Superior temporal gyrus (tissue), 1 donor: Measurements from ENCODE around the gene CCN2.

Source experiments
- DNase-seq: peaks from one replicate; pipeline ENCODE4 v3.0.0-alpha.2; 2016; ENCODE audit errors: extremely low spot score

The CCN2 gene

GRCh38 chr6:131966443-131966842, 15.3 kb upstream of the CCN2 start:
- no peak for DNase-seq

- DNase-seq = no peak
Measured at GRCh38 chr6:131963063-131963462, 11.9 kb upstream of the CCN2 start.

DNA sequence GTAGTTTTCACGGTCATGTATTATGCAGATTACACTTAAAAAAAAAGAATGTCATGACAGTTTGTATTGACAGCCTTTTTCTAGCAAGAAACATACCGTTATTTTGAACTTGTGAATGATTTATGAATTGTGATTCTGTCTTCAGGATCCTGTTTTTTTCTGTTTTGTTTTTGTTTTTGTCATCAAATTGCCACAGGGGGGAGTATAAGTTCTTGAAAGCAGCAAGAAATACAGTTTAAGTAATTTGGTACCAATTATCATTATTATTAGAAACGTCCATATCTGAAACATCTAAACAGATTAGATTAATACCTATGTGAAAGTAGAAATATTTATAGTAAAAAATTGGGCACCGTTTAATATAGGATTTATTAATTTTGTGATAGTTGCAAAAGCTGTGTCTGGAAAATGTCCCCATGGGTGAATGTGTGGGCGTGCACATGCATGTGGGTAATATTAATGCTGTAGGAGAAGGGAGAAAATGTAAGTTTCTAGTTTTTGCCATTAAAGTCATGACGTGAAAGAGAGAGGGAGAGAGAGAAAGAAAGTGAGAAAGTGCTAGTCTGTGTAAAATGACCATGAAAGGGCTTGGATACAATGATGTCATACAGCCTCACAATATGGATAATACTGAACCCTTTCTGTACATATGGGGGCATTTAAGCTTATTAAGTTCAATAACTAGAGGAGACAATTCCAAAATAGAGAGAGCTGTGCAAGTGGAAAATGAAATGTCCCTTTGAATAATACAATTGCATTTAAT, 9.4 kb upstream of the CCN2 start:
- no peak for DNase-seq

DNA sequence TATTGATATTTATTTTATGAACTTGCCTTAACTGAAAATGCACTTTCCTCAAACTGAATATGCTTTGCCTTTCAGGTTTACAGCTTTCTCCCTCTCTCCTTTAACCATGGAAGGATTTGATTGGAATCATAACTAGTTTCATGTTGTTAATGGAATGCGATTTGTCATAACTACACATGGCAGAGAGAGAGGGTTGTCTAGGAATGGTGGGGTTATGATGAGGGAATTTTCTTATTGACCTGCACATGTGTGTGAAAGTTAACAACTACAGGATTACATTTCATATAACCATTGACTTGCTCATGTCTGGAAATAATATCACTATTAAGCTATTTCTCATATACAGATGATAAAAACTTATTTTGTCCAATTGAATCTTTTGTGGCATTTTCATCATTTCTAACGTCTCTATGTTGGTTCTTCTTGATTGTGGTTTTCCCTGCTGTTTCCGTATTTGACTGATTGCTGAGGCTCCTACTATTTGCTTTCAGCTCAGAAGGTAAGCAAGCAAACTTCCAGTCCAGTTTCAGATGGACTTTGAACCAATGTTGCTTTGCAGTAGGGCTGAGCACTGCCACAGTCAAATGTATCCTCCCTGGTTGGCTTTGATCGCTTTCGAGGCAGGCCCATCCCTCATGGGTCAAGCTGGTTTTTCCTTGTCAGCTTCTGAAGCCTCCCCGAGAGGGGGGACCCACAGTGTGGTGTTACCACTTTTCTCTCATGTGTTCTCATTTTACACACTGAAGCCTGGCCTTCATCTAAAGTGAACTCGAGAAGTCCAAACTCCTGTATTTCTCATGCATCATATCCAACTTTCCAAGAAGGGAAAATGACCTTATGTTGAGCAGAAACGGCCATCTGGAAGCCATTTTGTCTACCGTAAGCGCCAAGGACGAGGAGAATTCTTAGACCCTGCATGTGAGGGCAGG, 7.6 kb upstream of the CCN2 start:
- DNase-seq = no peak

DNA sequence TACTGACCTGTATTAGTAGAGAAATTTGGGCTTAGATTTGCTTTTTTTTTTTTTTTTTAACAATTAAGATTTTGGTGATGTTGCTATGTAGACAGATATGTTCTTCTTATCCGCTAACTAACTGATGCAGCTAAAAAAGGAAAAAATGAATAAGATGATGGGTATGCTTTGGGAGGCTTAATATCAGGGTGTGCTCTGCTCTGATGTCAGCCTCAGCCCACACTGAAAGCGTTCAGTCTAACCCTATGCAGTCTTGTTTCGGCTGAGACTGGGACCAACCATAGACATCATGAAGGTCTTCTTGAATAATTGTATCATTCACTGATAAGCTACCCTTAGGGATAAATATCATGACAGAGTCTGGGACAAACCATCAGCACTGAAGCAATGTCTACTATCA, 6.9 kb upstream of the CCN2 start:
- no peak for DNase-seq

DNA sequence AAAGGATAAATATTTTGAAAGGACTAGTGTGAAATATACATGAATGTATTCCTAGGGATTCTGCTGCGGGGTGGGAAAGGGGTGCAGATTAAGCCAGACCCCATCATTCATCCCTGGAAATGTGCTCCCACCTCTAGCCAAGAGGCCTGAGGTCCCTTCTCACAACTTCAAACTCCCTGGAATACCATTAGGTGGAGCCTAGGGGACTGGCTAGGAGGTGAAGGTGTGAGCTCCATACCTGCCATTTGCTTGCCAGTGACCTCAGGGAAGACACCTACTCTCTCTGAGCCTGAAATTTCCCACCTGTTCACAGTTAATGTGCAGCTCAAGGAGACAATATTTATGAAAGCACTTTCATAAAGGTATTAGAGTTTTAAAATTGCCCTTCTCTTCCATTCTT, 4.7 kb upstream of the CCN2 start:
- no peak for DNase-seq

DNA sequence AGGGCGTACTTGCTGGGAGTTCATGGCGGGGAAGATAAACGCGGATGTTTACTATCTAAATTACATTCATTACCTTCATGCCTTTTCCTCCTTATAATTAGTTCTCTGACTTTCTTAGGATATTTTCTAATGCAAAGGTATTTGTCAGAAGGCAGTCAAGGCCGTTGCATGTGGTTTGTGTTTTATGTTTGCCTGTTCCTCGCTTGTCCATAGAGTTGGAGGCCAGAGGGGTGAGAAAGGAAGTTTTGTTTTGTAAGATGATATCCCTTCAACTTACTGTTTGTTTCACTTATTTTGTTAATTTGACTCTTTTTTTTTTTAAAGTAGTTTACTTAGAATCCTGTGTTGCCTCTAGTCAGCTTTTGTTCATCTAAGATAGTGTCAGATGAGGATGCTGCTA, 4.0 kb upstream of the CCN2 start:
- DNase-seq = no peak

DNA sequence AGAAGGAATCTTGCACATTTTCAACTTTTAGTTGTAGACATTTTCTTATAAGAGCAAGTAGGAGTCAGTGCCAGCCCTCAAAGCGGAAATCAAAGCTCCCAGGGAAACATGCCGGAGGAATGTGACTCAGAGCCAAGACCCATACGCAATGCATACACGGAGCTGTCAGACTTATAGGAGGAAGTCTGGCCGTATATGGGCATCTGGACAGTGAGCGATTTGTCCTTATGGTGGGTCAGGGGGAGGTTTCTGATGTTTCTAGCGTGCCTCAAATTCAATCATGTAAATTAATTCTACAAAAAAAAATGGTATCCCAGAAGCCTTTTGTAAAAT, 3.6 kb upstream of the CCN2 start:
- no peak for DNase-seq

GRCh38 chr6:131954059-131954774, 3.0 kb upstream of the CCN2 start:
- no peak for DNase-seq

- DNase-seq = no peak
Measured at GRCh38 chr6:131952886-131953509, 1.8 kb upstream of the CCN2 start.

GRCh38 chr6:131951576-131952230, 531 bp upstream of the CCN2 start:
- DNase-seq = no peak

GRCh38 chr6:131949909-131950766, 1.0 kb downstream of the CCN2 start:
- peak; percentile 55 for DNase-seq

DNA sequence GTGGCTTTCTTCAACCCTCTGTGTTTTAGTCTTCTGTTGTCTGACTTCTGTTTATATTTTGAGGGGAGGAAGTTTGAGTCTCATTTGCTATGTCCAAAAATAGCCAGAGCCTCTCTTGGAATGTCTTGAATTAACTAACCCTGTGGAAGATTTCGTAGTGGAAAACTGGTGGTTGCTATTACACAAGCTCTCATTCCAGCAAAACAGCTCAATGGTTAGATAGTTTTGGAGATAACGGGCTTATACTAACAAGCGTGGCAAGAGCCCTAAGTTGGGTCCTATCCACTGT, 1.6 kb downstream of the CCN2 start:
- no peak for DNase-seq

DNA sequence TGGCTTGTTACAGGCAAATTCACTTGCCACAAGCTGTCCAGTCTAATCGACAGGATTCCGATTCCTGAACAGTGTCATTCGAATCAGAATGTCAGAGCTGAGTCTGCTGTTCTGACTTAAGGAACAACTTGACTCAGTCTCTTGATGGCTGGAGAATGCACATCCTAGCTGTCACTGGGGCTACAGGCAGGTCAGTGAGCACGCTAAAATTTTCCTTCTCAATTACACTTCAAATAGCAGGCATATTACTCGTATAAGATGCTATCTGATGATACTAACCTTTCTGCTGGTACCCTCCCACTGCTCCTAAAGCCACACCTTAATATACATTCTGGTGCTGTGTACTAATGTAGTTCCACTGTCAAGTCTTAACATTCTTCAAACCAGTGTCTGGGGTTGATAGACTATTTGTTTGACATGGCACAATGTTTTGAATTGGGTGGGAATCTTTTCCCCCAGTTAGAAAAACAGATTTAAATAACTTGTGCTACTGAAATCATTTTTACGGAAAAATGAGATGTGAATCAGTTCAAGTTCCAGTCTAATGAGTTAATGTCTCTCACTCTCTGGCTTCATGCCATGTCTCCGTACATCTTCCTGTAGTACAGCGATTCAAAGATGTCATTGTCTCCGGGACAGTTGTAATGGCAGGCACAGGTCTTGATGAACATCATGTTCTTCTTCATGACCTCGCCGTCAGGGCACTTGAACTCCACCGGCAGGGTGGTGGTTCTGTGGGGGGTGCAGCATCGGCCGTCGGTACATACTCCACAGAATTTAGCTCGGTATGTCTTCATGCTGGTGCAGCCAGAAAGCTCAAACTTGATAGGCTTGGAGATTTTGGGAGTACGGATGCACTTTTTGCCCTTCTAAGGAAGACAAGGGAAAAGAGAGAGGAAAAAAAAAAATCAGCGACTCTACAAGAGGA, 2.2 kb downstream of the CCN2 start:
- no peak for DNase-seq

GRCh38 chr6:131947986-131948661, 3.0 kb downstream of the CCN2 start:
- DNase-seq = no peak

GRCh38 chr6:131946992-131947955, 3.9 kb downstream of the CCN2 start:
- no peak for DNase-seq

DNA sequence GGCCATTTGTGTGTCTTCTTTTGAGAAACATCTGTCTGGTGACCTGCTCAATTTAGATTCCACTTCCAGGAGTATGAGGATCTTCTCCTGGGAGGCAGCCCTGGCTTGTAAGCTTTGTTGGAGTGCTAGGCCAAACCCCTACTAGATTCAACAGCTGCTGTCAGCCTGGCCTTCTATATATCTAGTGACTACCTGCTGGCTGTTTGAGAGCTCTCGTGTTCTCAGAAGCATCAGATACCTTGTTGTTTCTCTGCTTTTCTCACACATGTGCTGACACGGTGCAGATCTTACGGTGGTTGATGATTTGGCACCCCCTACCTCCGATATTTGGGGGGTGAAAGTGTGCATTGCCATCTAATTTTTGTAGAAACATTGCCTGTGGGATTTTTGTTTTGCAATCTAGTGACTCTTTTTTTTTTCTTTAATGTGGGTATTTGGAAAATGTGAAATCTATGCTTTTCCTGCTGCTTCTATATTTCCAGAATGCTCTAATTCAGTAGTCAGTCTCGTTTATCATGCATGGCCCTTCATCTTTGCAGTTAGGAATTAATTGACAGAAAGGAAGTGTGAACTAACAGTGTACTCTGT, 4.7 kb downstream of the CCN2 start:
- DNase-seq = no peak

GRCh38 chr6:131945971-131946370, 5.2 kb downstream of the CCN2 start:
- no peak for DNase-seq
